Melanocyte of skin (primary cell): Measurements from ENCODE around the gene TMEM132E. TPM values are rescaled to one million over a fixed set of nuclear protein-coding genes. Genes with fewer than 3 reads are reported as not detected.

Experiments used
- total RNA-seq, 2 donors: library from RNA; depleted of rRNA; stranded (reverse); fragments of >200 nt; gene quantifications; 2 replicates each; pipeline ENCODE4 v1.2.3, GENCODE V29; 2012

The TMEM132E gene
- total RNA-seq, result not detected

DNA sequence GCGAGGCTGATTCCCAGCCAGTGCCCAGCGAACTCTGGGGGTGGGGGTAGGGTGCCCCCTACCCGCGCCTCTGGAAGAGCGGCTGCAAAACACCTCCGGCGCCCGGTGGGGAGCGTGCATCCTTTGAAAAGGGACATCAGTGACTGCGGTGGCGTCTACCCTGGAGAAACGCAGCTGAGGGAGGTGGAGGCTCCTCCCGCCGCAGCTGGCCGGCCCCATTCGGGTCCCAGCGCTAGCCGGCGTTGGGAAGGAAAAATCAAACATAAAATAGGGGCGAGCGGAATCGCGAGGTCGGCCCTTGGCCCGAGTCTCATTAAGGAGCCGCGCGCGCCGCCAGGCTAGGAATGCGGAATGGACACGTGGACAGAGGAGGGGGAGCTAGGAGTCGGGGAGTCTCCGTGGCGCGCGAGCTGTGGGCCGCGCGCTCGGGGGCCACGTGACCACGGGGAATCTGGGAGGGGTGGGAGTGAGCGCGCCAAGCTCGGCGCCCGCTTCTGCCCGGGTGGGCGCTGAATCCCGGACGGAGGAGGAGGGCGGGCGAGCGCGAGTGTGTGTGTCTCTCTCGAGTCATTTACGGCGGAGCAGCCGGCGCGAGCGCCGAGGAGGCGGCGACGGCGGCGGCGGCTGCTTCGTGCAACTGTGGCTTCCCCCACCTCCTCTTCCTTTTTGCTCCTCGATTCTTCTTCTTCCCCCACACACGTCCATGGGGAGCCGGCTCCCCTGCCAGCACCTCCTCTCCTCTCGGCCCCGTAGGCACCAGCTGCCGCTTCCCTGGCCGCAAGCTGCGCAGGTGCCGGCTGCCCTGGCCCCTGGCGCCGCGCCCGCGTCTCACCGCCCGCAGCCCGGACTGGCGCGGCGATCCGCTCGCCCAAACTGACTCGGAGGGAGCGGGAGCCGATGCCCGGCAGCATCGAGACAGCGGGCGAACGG is at the start of gene TMEM132E:
Gene TMEM132E, plus strand, starts transcription at position 566 of the 930 bp plus-strand sequence. CDS start 1,495 bp downstream, outside the sequence.

Other genes starting within 250 kb of the TMEM132E start
- gene CCL13, start 223.1 kb upstream of the TMEM132E start, total RNA-seq, result not detected
- not detected for gene CCL1, start 216.3 kb upstream of the TMEM132E start, total RNA-seq